Bronchial epithelial cell (primary cell): ENCODE results near the gene UCK1. TPM values are rescaled to one million over a fixed set of nuclear protein-coding genes. Genes with fewer than 3 reads are reported as not detected.

Experiments
- DNase-seq: peaks from one replicate; pipeline ENCODE4 v3.0.0-alpha.2; 2010; ENCODE audit warnings: low read depth
- FAIRE-seq: peaks from 2 replicates; lab custom pipeline; 2011; peaks lifted over from hg19 to GRCh38; lab: Jason Lieb, UNC
- H3K27me3 ChIP-seq: 2 replicates; pipeline ENCODE4 v1.5.1; 2011; ENCODE audit warnings: low read length; ENCODE audit not compliant: control insufficient read depth, insufficient read depth
- H3K36me3 ChIP-seq: 2 replicates; pipeline ENCODE4 v1.5.1; 2011; ENCODE audit warnings: low read length; ENCODE audit not compliant: control insufficient read depth, insufficient read depth
- H3K4me3 ChIP-seq: 2 replicates; pipeline ENCODE4 v1.5.1; 2011; ENCODE audit warnings: mild to moderate bottlenecking, low read depth, low read length, control low read depth
- CTCF ChIP-seq: IDR thresholded peaks from 2 replicates; pipeline ENCODE4 v1.5.1; 2011; ENCODE audit warnings: mild to moderate bottlenecking, moderate library complexity, low read length, control low read depth, inconsistent platforms; ENCODE audit not compliant: insufficient read depth, severe bottlenecking
- total RNA-seq: library from RNA; depleted of rRNA; stranded (reverse); fragments of >200 nt; gene quantifications from 2 replicates; pipeline ENCODE4 v1.2.1, GENCODE V29; 2014

UCK1 gene
- total RNA-seq, 1 donor from 2014 or later: 15.0 TPM

DNA sequence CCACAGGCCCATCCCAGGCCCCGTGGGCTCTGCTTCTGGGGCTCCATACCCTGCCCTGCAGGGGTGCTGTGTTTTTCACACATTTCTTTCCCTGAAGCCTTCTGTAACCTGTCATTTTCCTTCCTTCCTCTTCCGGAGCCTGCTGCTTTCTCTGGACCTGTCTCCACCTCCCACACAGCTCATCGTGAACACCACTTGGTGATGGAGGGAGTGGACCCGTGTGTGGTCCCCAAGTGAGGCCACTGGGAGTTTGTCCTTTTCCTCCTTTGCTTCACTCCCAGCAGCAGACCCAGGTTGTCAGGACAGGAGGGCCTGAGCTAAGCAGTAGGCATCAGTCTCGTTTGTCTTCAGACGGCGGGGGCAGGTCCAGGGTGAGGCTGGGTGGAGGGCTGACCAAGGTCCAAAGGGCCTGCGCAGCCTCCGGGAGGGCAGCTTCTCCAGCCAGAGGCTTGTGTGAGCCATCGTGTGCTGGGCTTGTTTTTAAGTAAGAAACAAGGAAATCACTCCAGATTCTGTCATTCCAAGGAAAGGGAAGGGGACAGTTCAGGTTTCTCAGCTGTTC, 34.1 kb downstream of the UCK1 start:
- Histone ChIP-seq H3K4me3 (no peak overlapping the region), H3K36me3 (peaks cover 41% of the 10 kb centered on the region), H3K27me3 (no peaks in the 10 kb centered on the region)
- no peak for TF ChIP-seq CTCF
- no peak for FAIRE-seq
- DNase-seq: no peak

- no peak overlapping the region for H3K4me3 ChIP-seq
- no peaks in the 10 kb centered on the region for H3K27me3 ChIP-seq
- H3K36me3 ChIP-seq: peaks cover 50% of the 10 kb centered on the region
- TF ChIP-seq CTCF: no peak
- DNase-seq: no peak
- no peak for FAIRE-seq
Observed at GRCh38 chr9:131495785-131496184, 35.3 kb downstream of the UCK1 start.

DNA sequence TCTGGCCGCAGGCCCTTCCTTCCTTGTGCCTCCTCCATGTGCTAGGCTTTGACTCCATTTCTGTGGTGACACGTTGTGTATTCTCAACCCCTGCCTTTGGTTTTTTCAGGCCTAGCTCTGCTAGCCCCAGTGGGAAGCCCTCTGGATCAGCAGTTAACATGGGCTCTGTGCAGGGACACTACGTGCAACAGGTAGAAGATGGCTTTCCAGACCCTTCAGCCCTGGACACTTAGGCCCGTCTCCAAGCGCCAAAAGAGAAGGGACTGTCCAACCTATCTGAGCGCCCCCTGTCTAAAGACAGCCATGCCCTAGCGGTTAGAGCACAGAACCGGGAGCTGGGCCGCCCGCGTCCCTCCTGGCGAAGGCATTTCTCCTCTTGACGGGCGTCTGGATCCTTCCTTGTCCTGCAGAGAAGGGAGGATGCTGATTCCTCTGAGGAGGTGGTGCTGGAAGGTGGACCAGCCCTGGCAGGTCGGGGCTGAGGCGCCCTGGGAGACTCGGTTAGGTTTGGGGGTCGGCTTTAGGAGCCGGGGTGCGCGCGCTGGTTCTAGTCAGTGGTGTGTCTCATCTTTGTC, 36.7 kb downstream of the UCK1 start:
- no peak for FAIRE-seq
- no peak for TF ChIP-seq CTCF
- H3K36me3 ChIP-seq: peaks cover 54% of the 10 kb centered on the region
- DNase-seq: no peak
- no peak overlapping the region for H3K4me3 ChIP-seq
- no peaks in the 10 kb centered on the region for H3K27me3 ChIP-seq

- no peak for FAIRE-seq
- TF ChIP-seq CTCF: no peak
Observed at GRCh38 chr9:131492070-131492469, 39.0 kb downstream of the UCK1 start.

DNA sequence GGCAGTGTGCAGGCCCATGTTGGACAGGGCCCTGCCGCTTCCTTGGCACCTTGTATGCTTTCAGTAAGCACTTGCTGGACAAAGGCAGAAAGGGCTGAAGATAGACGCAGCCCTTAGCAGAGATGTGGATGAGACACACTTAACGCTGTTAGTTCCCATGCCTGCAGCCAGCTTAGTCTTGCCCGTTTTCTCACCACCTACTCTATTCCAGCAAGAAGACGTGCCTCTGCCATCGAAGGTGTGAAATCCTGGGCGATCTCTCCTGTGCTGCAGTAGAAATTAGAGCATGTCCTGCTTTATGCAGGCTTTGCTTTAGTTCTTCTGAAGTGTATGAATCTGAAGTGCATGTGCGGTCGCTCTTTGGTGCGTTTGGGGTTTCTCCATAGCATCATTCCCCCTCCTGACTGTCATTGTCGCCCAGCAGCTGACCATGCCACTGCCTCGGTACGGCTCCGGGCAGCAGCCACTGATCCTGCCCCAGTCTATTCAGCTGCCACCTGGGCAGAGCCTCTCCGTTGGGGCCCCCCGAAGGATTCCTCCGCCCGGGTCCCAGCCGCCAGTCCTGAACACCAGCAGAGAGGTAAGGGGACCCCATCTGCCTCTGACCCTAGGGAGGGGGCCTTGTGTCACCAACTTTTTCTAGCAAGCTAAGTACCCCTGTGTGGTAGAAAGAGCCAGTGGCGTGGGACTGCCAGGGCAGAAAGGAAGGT, 39.9 kb downstream of the UCK1 start:
- H3K36me3 ChIP-seq: peaks cover 60% of the 10 kb centered on the region
- FAIRE-seq (no peak), DNase-seq (no peak)
- no peak for TF ChIP-seq CTCF
- H3K4me3 ChIP-seq: no peak overlapping the region
- no peaks in the 10 kb centered on the region for H3K27me3 ChIP-seq

More at GRCh38 chr9:131492070-131492469, 39.0 kb downstream of the UCK1 start:
- Histone ChIP-seq H3K27me3 (no peaks in the 10 kb centered on the region), H3K36me3 (peaks cover 63% of the 10 kb centered on the region), H3K4me3 (no peak overlapping the region)
- no peak for DNase-seq
